Motor neuron (in vitro differentiated cells): ENCODE data around the gene USP21. TPM values are rescaled to one million over a fixed set of nuclear protein-coding genes. Genes with fewer than 3 reads are reported as not detected.
A peak's percentile ranks its signal among the peaks of the same experiment; 100 is the strongest.

ENCODE experiments used
- ATAC-seq, 8 experiments: fragments of 200-7000 bp; cut with Tn5 transposase; replicated peaks in 6 of 8; 2 replicates each; pipeline ENCODE4 v1.8.0; 2021; ENCODE audit warnings: mild to moderate bottlenecking in 8 of 8, moderate library complexity in 8 of 8
- H3K27ac ChIP-seq, 2 donors: fragments of 250-450 bp; sonication (Bioruptor Pico); 2 replicates each; pipeline ENCODE4 v1.9.0; 2021; ENCODE audit warnings: antibody characterized with exemption in 2 of 2, mild to moderate bottlenecking in 2 of 2, moderate library complexity in 1 of 2
- H3K4me1 ChIP-seq, 2 donors: fragments of 250-450 bp; sonication (Bioruptor Pico); replicated peaks in 1 of 2; 2 replicates each; pipeline ENCODE4 v1.6.1; 2021; ENCODE audit warnings: antibody characterized with exemption in 2 of 2, mild to moderate bottlenecking in 2 of 2, moderate library complexity in 1 of 2
- H3K4me3 ChIP-seq, 5 donors: fragments of 250-450 bp; sonication (Bioruptor Pico); 2 replicates each; pipeline ENCODE4 v1.9.0; 2021; ENCODE audit warnings: antibody characterized with exemption in 5 of 5, mild to moderate bottlenecking in 5 of 5, moderate library complexity in 4 of 5
- whole genome bisulfite sequencing, 10 experiments: fragments of 450-650 bp; shearing (Covaris generic); methylation state at CpG; one replicate each; pipeline ENCODE4 v1.0.0; 2022; 5-methylcytosine and 5-hydroxymethylcytosine counted together
- in situ Hi-C, 9 experiments: fragments of 400-800 bp; cut with MboI; loops; one replicate each; pipeline ENCODE4 v1.15.0; 2021; ENCODE audit warnings: low sequenced_read_pairs in 9 of 9, low pct_unique_long_range_greater_than_20kb in 2 of 9; ENCODE audit not compliant: unreplicated experiment in 9 of 9
- total RNA-seq, 8 experiments: library from RNA; unstranded; fragments of 300-600 nt; gene quantifications; 2 replicates each; pipeline versions ENCODE4 v1.2.3 to v1.2.4, GENCODE V29; 2022

The USP21 gene
- total RNA-seq, 8 experiments from 2014 or later, result 11.2 to 30.4 (median 22.8) TPM

GRCh38 chr1:161121834-161122233, 37.5 kb upstream of the USP21 start:
- no peak overlapping the region for H3K27ac ChIP-seq
- WGBS, 10 experiments, result 67 to 100% (median 80%) methylated on average over 1 to 3 of the region's 4 CpGs; no CpG with 5 or more reads in 3 of the 10 experiments

GRCh38 chr1:161122967-161123366, 36.3 kb upstream of the USP21 start:
- no peak for ATAC-seq
- Histone ChIP-seq H3K4me1 (peaks cover 12% of the 10 kb centered on the region in 2 donors), H3K4me3 (no peak overlapping the region), H3K27ac (no peak overlapping the region)
- in situ Hi-C loops, result no loop called here
- 67 to 100% (median 87%) methylated on average over 1 to 6 of the region's 6 CpGs; no CpG with 5 or more reads in 3 of the 10 experiments for WGBS, 10 experiments

More at GRCh38 chr1:161121834-161122233, 37.5 kb upstream of the USP21 start:
- in situ Hi-C loops, result no loop called here
- no peak overlapping the region for H3K4me3 ChIP-seq
- ATAC-seq, result no peak
- H3K4me1 ChIP-seq, result peaks cover 15% of the 10 kb centered on the region in 2 donors

GRCh38 chr1:161127649-161128048, 31.7 kb upstream of the USP21 start:
- no peak overlapping the region for H3K4me3 ChIP-seq
- no peak overlapping the region for H3K27ac ChIP-seq
- in situ Hi-C loops, result loop anchor here in 1 of 9 experiments (25.0 kb wide), 1 partner anchor 90 kb away; the partner anchor contains the start of genes TSTD1 and USF1
- peaks cover 10 to 11% of the 10 kb centered on the region in 2 donors for H3K4me1 ChIP-seq
- ATAC-seq, result no peak
- WGBS, 10 experiments, result 80 to 100% (median 96%) methylated on average over 1 to 2 of the region's 2 CpGs; no CpG with 5 or more reads in 1 of the 10 experiments

- in situ Hi-C loops, result loop anchor here in 1 of 9 experiments (25.0 kb wide), 1 partner anchor 92 kb away; the partner anchor contains the start of genes TSTD1 and USF1
- WGBS, 10 experiments, result 87 to 100% (median 99%) methylated on average over 1 to 4 of the region's 4 CpGs; no CpG with 5 or more reads in 2 of the 10 experiments
- no peak for ATAC-seq
- no peak overlapping the region for H3K4me3 ChIP-seq
- H3K4me1 ChIP-seq, result peaks cover 10 to 12% of the 10 kb centered on the region in 2 donors
- no peak overlapping the region for H3K27ac ChIP-seq
Measured at GRCh38 chr1:161128591-161129420, 30.5 kb upstream of the USP21 start.

GRCh38 chr1:161130266-161130665, 29.0 kb upstream of the USP21 start:
- in situ Hi-C loops, result loop anchor here in 1 of 9 experiments (25.0 kb wide), 1 partner anchor 93 kb away; the partner anchor contains the start of genes TSTD1 and USF1
- WGBS, 10 experiments, result 10 to 92% (median 70%) methylated on average over 1 of the region's 1 CpG; no CpG with 5 or more reads in 1 of the 10 experiments
- H3K4me3 ChIP-seq, result no peak overlapping the region

GRCh38 chr1:161131523-161132409, 27.5 kb upstream of the USP21 start:
- peak overlapping the region; percentile 96 to 99 for H3K27ac ChIP-seq
- in situ Hi-C loops, result loop anchor here in 1 of 9 experiments (25.0 kb wide), 1 partner anchor 94 kb away; the partner anchor contains the start of genes TSTD1 and USF1
- WGBS, 10 experiments, result 0 to 19% (median 5%) methylated on average over 1 to 8 of the region's 22 CpGs; no CpG with 5 or more reads in 2 of the 10 experiments
- ATAC-seq, result peak in 3 of 8 experiments; percentile 5 to 21 (median 10)
- peaks cover 15 to 22% of the 10 kb centered on the region in 2 donors for H3K4me1 ChIP-seq
- H3K4me3 ChIP-seq, result peak overlapping the region; percentile 45 to 74 (median 55)

More at GRCh38 chr1:161130266-161130665, 29.0 kb upstream of the USP21 start:
- no peak overlapping the region for H3K27ac ChIP-seq
- ATAC-seq, result no peak
- peaks cover 15 to 22% of the 10 kb centered on the region in 2 donors for H3K4me1 ChIP-seq

GRCh38 chr1:161132410-161133219, 26.7 kb upstream of the USP21 start, which contains the start of gene DEDD:
Gene DEDD, minus strand, starts transcription at chr1:161132667. Its CDS starts 8,205 bp downstream, at chr1:161124462.
- H3K27ac ChIP-seq, result peak within 1 kb of the TSS; percentile 96 to 99
- in situ Hi-C loops, result loop anchor here in 1 of 9 experiments (25.0 kb wide), 1 partner anchor 95 kb away; the partner anchor contains the start of genes TSTD1 and USF1
- ATAC-seq, result peak; percentile 75 to 90 (median 88)
- peaks cover 15 to 22% of the 10 kb centered on the region in 2 donors for H3K4me1 ChIP-seq
- WGBS, 10 experiments, result 0 to 2% (median 0%) methylated on average over 2 to 27 of the region's 68 CpGs; no CpG with 5 or more reads in 3 of the 10 experiments
- H3K4me3 ChIP-seq, result peak within 1 kb of the TSS; percentile 45 to 74 (median 55)

GRCh38 chr1:161133220-161133740, 26.0 kb upstream of the USP21 start:
- ATAC-seq, result peak in 6 of 8 experiments; percentile 0 to 32 (median 19)
- in situ Hi-C loops, result loop anchor here in 1 of 9 experiments (25.0 kb wide), 1 partner anchor 96 kb away; the partner anchor contains the start of genes TSTD1 and USF1
- H3K4me1 ChIP-seq, result peaks cover 15 to 22% of the 10 kb centered on the region in 2 donors
- WGBS, 10 experiments, result 0 to 8% (median 2%) methylated on average over 1 to 11 of the region's 11 CpGs
- H3K4me3 ChIP-seq, result peak overlapping the region; percentile 45 to 74 (median 55)
- peak overlapping the region; percentile 96 to 99 for H3K27ac ChIP-seq

GRCh38 chr1:161137881-161138280, 21.4 kb upstream of the USP21 start:
- Histone ChIP-seq H3K4me3 (no peak overlapping the region), H3K27ac (no peak overlapping the region), H3K4me1 (peaks cover 5 to 11% of the 10 kb centered on the region in 2 donors)
- ATAC-seq, result no peak
- in situ Hi-C loops, result loop anchor here in 1 of 9 experiments (25.0 kb wide), 1 partner anchor 101 kb away; the partner anchor contains the start of genes TSTD1 and USF1
- WGBS, 10 experiments, result 80 to 100% (median 86%) methylated on average over 1 to 3 of the region's 3 CpGs; no CpG with 5 or more reads in 4 of the 10 experiments

- no peak overlapping the region for H3K4me3 ChIP-seq
- WGBS, 10 experiments, result 83 to 100% (median 100%) methylated on average over 1 of the region's 1 CpG; no CpG with 5 or more reads in 2 of the 10 experiments
- in situ Hi-C loops, result loop anchor here in 1 of 9 experiments (25.0 kb wide), 1 partner anchor 101 kb away; the partner anchor contains the start of genes TSTD1 and USF1
- H3K4me1 ChIP-seq, result peaks cover 5 to 11% of the 10 kb centered on the region in 2 donors
- no peak overlapping the region for H3K27ac ChIP-seq
- ATAC-seq, result no peak
Measured at GRCh38 chr1:161138431-161138830, 20.9 kb upstream of the USP21 start.

GRCh38 chr1:161139766-161140165, 19.5 kb upstream of the USP21 start:
- Histone ChIP-seq H3K4me1 (peaks cover 0 to under 1% of the 10 kb centered on the region in 2 donors), H3K4me3 (no peak overlapping the region), H3K27ac (no peak overlapping the region)
- ATAC-seq, result peak in 4 of 8 experiments; percentile 33 to 54 (median 44)
- in situ Hi-C loops, result loop anchor here in 1 of 9 experiments (25.0 kb wide), 1 partner anchor 102 kb away; the partner anchor contains the start of genes TSTD1 and USF1
- 33 to 100% (median 93%) methylated on average over 1 of the region's 1 CpG; no CpG with 5 or more reads in 2 of the 10 experiments for WGBS, 10 experiments
